MM.1S (cell line): ENCODE data around the gene PARP12.

Experiments
- EZH2 ChIP-seq: fragments of 300-600 bp; sonication (generic); optimal IDR thresholded peaks from 2 replicates; pipeline ENCODE3; 2017; ENCODE audit warnings: low read depth, mild to moderate bottlenecking, antibody characterized with exemption, low read length, mixed read lengths
- TF ChIP-seq, protein P1 (sequence below): fragments of 300-600 bp; sonication (generic); IDR thresholded peaks from 2 replicates; pipeline ENCODE4 v1.5.1; 2016; ENCODE audit warnings: antibody characterized with exemption, low read length, mixed read lengths

DNA sequence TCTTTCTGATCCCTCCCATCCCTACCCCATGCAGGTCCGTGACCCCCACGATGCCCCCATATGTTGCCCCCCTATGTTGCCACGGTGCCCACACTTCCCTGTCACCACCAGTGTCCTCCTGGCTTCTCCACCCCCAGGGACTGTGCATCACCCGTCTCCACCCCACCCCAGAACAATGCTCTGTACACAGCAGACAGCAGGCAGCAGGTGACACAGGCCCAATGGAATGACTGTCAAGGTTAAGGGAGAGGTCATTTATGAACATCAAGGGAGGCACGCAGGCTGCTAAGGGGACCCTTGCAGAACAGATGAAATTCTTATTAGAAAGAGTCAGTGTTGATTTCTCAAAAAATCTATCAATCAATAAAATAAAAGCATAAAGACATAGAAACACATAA is 71.5 kb downstream of the PARP12 start:
- TF ChIP-seq, protein P1, sequence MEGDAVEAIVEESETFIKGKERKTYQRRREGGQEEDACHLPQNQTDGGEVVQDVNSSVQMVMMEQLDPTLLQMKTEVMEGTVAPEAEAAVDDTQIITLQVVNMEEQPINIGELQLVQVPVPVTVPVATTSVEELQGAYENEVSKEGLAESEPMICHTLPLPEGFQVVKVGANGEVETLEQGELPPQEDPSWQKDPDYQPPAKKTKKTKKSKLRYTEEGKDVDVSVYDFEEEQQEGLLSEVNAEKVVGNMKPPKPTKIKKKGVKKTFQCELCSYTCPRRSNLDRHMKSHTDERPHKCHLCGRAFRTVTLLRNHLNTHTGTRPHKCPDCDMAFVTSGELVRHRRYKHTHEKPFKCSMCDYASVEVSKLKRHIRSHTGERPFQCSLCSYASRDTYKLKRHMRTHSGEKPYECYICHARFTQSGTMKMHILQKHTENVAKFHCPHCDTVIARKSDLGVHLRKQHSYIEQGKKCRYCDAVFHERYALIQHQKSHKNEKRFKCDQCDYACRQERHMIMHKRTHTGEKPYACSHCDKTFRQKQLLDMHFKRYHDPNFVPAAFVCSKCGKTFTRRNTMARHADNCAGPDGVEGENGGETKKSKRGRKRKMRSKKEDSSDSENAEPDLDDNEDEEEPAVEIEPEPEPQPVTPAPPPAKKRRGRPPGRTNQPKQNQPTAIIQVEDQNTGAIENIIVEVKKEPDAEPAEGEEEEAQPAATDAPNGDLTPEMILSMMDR: no peak
- no peak for TF ChIP-seq EZH2
